ENCODE data around the gene POU3F1. TPM values are rescaled to one million over a fixed set of nuclear protein-coding genes. Genes with fewer than 3 reads are reported as not detected.

POU3F1 gene
- total RNA-seq, 1 experiment from 2014 or later: not detected

DNA sequence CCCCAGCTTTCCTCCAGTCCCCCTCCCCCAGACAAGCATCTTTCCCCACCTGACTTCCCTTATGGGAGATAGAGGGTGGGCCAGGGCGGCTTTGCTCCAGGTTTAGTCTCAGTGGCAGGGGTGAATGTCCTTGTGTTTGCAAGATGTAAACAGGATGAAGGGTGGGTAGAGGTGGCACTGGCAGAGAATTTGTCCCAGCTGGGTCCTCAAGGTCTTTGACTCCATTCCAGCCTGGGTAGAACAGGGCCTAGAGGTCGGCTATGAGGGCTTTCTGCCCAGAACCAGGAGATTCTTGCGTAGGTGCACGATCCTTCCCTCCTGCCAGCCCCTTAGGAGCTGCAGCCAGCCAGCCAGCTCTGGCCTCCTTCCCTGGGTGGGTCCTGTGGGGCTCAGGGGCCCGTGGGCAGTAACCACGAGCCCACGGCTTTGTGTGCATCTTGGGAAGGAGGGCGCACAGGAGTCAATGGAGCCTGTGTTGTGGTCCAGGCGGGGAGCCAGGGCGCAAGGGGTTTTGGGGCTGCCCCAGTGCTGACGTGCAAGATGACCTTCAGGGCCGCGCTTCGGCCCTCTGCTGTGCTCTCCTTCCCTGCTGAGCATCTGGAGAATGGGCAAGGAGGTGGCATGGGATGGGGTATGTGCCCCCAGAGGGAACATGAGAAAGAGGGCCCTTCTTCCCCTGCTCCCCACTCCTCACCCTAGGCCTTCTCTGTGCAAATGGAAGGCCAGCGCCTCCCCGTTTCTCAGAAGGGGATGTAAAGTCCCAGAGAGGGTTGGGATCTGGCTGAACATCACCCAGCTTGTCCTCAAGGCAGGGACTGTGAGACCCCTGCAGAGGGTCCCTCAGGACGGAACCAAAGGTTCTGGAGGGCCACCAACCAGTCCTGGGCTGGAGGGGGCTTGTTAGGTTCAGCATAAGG, 15.7 kb downstream of the POU3F1 start:
- no TSS peak for BruUV-seq (replicated peaks)
- H3K4me3 Mint-ChIP-seq (ENCODE audit: low read depth, unreplicated experiment): no peak overlapping the region
- no peak for TF ChIP-seq CTCF (IDR thresholded peaks at IDR 0.05; ENCODE audit: unreplicated experiment)
- peaks cover 13% of the 10 kb centered on the region for H3K27me3 Mint-ChIP-seq (ENCODE audit: unreplicated experiment)
- H3K36me3 Mint-ChIP-seq (ENCODE audit: insufficient read depth, unreplicated experiment): peaks cover 12% of the 10 kb centered on the region
- intact Hi-C loops (cut with micrococcal nuclease; ENCODE audit: unreplicated experiment): no loop called here
- H3K9me3 Mint-ChIP-seq (ENCODE audit: low read depth, unreplicated experiment): no peaks in the 10 kb centered on the region
- no peak for DNase-seq
- no peak overlapping the region for H3K27ac Mint-ChIP-seq (ENCODE audit: unreplicated experiment)
- H3K4me1 Mint-ChIP-seq (ENCODE audit: low read depth, unreplicated experiment): no peaks in the 10 kb centered on the region
- CTCF ChIA-PET: interaction anchor here (0.6 kb wide), 1 partner anchor 890 kb away, joined by 3 read pairs; no protein-coding TSS in a partner anchor

DNA sequence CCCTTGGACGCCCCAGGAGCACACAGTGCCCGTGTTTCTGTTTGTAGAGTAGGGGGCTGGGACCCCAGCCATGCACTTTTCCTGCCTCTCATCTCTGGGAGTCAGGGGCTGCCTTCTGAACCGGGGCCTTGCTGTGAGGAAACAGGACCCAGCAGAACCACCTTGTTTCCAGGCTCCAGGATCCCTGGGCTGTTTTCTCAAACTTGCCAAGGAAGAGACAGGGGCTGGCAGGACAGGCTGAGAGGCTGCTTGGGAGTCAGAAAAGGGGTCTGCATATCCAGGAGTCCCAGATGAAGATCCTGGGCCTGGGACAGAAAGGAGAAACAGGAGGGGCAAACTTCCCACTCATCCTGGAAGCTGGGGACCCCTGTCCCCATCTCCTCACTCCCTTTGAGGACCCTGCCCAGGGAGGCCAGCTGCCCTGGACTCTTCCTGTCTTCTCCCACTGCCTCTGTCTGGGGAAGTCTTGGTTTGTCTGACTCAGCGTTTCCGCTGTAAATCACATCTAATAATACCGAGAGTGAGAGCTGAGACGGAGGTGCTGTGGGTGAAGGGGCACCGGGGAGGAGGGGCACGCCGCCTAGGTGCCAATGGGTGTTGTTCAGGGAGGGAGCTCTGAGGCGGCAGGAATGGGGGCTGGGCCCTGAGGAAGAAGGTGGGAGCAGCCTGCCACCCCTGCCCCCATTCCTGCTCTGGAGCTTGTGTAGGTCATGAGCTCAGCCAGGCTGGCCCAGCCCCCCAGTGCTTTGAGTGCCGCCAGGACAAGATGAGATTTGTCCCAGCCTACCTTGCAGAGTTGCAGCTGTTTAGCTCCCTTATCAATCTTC, 16.7 kb downstream of the POU3F1 start:
- no peak for TF ChIP-seq CTCF (IDR thresholded peaks at IDR 0.05; ENCODE audit: unreplicated experiment)
- no TSS peak for BruUV-seq (replicated peaks)
- Mint-ChIP-seq H3K4me1 (ENCODE audit: low read depth, unreplicated experiment) (no peaks in the 10 kb centered on the region), H3K27me3 (ENCODE audit: unreplicated experiment) (peaks cover 13% of the 10 kb centered on the region), H3K4me3 (ENCODE audit: low read depth, unreplicated experiment) (no peak overlapping the region), H3K36me3 (ENCODE audit: insufficient read depth, unreplicated experiment) (peaks cover 13% of the 10 kb centered on the region), H3K27ac (ENCODE audit: unreplicated experiment) (no peak overlapping the region), H3K9me3 (ENCODE audit: low read depth, unreplicated experiment) (no peaks in the 10 kb centered on the region)
- CTCF ChIA-PET: interaction anchor here (0.6 kb wide), 1 partner anchor 891 kb away, joined by 3 read pairs; no protein-coding TSS in a partner anchor
- DNase-seq: no peak
- intact Hi-C loops (cut with micrococcal nuclease; ENCODE audit: unreplicated experiment): no loop called here

- CTCF ChIA-PET: no interaction called here
- no peak overlapping the region for H3K4me3 Mint-ChIP-seq (ENCODE audit: low read depth, unreplicated experiment)
- no peaks in the 10 kb centered on the region for H3K4me1 Mint-ChIP-seq (ENCODE audit: low read depth, unreplicated experiment)
- no peak for DNase-seq
- H3K27ac Mint-ChIP-seq (ENCODE audit: unreplicated experiment): no peak overlapping the region
- H3K36me3 Mint-ChIP-seq (ENCODE audit: insufficient read depth, unreplicated experiment): peaks cover 18% of the 10 kb centered on the region
- no TSS peak for BruUV-seq (replicated peaks)
- H3K27me3 Mint-ChIP-seq (ENCODE audit: unreplicated experiment): peaks cover 6% of the 10 kb centered on the region
- no peaks in the 10 kb centered on the region for H3K9me3 Mint-ChIP-seq (ENCODE audit: low read depth, unreplicated experiment)
- TF ChIP-seq CTCF (IDR thresholded peaks at IDR 0.05; ENCODE audit: unreplicated experiment): no peak
- intact Hi-C loops (cut with micrococcal nuclease; ENCODE audit: unreplicated experiment): no loop called here
These were observed 17.4 kb downstream of the POU3F1 start for GRCh38 chr1:38029081-38029681.

- no peaks in the 10 kb centered on the region for H3K9me3 Mint-ChIP-seq (ENCODE audit: low read depth, unreplicated experiment)
- H3K4me1 Mint-ChIP-seq (ENCODE audit: low read depth, unreplicated experiment): no peaks in the 10 kb centered on the region
- CTCF ChIA-PET: no interaction called here
- H3K27me3 Mint-ChIP-seq (ENCODE audit: unreplicated experiment): peaks cover 1% of the 10 kb centered on the region
- H3K36me3 Mint-ChIP-seq (ENCODE audit: insufficient read depth, unreplicated experiment): peaks cover 18% of the 10 kb centered on the region
- no peak overlapping the region for H3K4me3 Mint-ChIP-seq (ENCODE audit: low read depth, unreplicated experiment)
- intact Hi-C loops (cut with micrococcal nuclease; ENCODE audit: unreplicated experiment): no loop called here
- BruUV-seq (replicated peaks): no TSS peak
- DNase-seq: no peak
- no peak overlapping the region for H3K27ac Mint-ChIP-seq (ENCODE audit: unreplicated experiment)
- peak; percentile 24 for TF ChIP-seq CTCF (IDR thresholded peaks at IDR 0.05; ENCODE audit: unreplicated experiment)
These were observed 17.9 kb downstream of the POU3F1 start for GRCh38 chr1:38028671-38029070.
